KMS-11 (cell line): Measurements from ENCODE around the gene CMIP.

ENCODE experiments used
- H2AFZ ChIP-seq: fragments of 200-600 bp; sonication (generic); 2 replicates; pipeline ENCODE4 v1.6.1; 2016; ENCODE audit warnings: antibody characterized with exemption, mixed run types, low read depth
- H3K27ac ChIP-seq: fragments of 200-600 bp; sonication (generic); 2 replicates; pipeline ENCODE4 v1.6.1; 2016; ENCODE audit warnings: mild to moderate bottlenecking, mixed run types
- H3K27me3 ChIP-seq: fragments of 200-600 bp; sonication (generic); 2 replicates; pipeline ENCODE4 v1.6.1; 2017; ENCODE audit warnings: mild to moderate bottlenecking, low read depth, mixed run types, moderate library complexity; ENCODE audit not compliant: insufficient read depth
- H3K36me3 ChIP-seq: fragments of 200-600 bp; sonication (generic); 2 replicates; pipeline ENCODE4 v1.6.1; 2017; ENCODE audit warnings: mild to moderate bottlenecking, mixed run types; ENCODE audit not compliant: insufficient read depth
- H3K4me1 ChIP-seq: fragments of 200-600 bp; sonication (generic); 2 replicates; pipeline ENCODE4 v1.6.1; 2016; ENCODE audit warnings: mild to moderate bottlenecking, low read depth, mixed run types; ENCODE audit not compliant: poor library complexity, severe bottlenecking
- H3K4me2 ChIP-seq: fragments of 200-600 bp; sonication (generic); 2 replicates; pipeline ENCODE4 v1.7.0; 2016; ENCODE audit warnings: mild to moderate bottlenecking, mixed run types
- H3K4me3 ChIP-seq: fragments of 200-600 bp; sonication (generic); IDR thresholded peaks from 2 replicates; pipeline ENCODE4 v1.6.1; 2017; ENCODE audit warnings: low read depth, low read length, mixed read lengths; ENCODE audit not compliant: insufficient read depth
- H3K79me2 ChIP-seq: fragments of 200-600 bp; sonication (generic); 2 replicates; pipeline ENCODE4 v1.6.1; 2016; ENCODE audit warnings: low read depth, mixed run types; ENCODE audit not compliant: insufficient read depth
- H3K9ac ChIP-seq: fragments of 200-600 bp; sonication (generic); 2 replicates; pipeline ENCODE4 v1.6.1; 2016; ENCODE audit warnings: mild to moderate bottlenecking, mixed run types
- H4K20me1 ChIP-seq: fragments of 200-600 bp; sonication (generic); 2 replicates; pipeline ENCODE4 v1.6.1; 2016; ENCODE audit warnings: mild to moderate bottlenecking, mixed run types; ENCODE audit not compliant: insufficient read depth
- CTCF ChIP-seq: fragments of 200-600 bp; sonication (generic); conservative IDR thresholded peaks from 2 replicates; pipeline ENCODE4 v1.6.1; 2017; ENCODE audit warnings: low read depth, mild to moderate bottlenecking, antibody characterized with exemption, low read length, moderate library complexity, mixed read lengths

The CMIP gene

DNA sequence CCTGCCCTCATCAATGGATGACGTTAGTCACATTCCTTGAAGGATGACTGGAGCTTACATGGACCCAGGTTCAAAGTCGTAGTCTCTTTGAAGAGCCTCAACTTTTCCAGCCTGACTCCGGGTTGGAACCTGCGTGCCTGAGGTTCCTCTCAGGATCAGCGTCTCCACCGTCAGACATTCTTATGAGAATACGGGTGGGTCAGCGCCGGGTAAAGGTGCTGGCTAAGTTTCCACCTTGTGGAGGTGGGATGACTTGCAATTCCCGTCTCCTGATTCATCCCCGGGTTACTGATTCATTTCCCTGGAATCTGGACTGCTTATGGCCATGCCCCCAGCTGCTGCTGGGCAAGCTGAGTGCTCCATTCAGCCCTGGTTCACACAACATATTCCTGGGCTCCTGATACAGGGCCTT is 38.9 kb upstream of the CMIP start:
- H3K4me2 ChIP-seq, result no peak overlapping the region
- H3K4me1 ChIP-seq, result peaks cover 41% of the 10 kb centered on the region
- H2AFZ ChIP-seq, result no peak overlapping the region

DNA sequence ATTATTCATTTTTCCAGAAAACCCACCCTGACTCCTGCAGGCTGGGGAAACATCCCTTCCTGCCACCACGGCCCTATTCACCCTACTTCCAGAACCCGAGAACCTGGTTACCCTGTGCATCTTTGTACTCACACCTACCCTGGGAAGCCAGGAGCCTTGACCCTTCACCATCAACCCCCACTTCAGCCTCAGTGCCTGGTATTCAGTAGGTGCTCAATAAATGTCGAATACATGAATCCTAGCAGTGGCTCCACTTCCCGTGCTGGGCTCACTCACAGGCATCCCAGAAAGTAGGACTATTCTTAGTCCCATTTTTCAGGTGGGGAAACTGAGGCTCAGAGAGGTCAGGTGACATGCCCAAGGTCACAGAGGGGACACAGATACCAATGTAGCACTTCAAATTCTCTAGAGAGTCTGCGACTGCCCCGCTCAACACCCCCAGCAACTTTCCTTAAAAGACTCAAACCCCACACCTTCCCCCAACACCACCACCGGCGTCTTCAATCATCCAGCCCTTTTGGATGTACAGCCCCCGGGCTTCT is 36.1 kb upstream of the CMIP start:
- no peak overlapping the region for H3K27ac ChIP-seq

More for the DNA sequence above, 38.9 kb upstream of the CMIP start:
- H4K20me1 ChIP-seq, result no peaks in the 10 kb centered on the region
- no peaks in the 10 kb centered on the region for H3K79me2 ChIP-seq
- TF ChIP-seq CTCF, result no peak
- H3K27me3 ChIP-seq, result no peaks in the 10 kb centered on the region
- no peaks in the 10 kb centered on the region for H3K36me3 ChIP-seq
- H3K4me3 ChIP-seq, result no peak overlapping the region
- H3K9ac ChIP-seq, result no peak overlapping the region
- no peak overlapping the region for H3K27ac ChIP-seq

GRCh38 chr16:81409016-81409556 is 35.5 kb upstream of the CMIP start:
- Histone ChIP-seq H3K4me2 (no peak overlapping the region), H3K27me3 (no peaks in the 10 kb centered on the region), H2AFZ (no peak overlapping the region), H4K20me1 (no peaks in the 10 kb centered on the region), H3K4me3 (no peak overlapping the region), H3K27ac (no peak overlapping the region), H3K79me2 (no peaks in the 10 kb centered on the region), H3K9ac (no peak overlapping the region), H3K4me1 (peaks cover 49% of the 10 kb centered on the region), H3K36me3 (no peaks in the 10 kb centered on the region)
- no peak for TF ChIP-seq CTCF

More for the DNA sequence above, 36.1 kb upstream of the CMIP start:
- Histone ChIP-seq H4K20me1 (no peaks in the 10 kb centered on the region), H3K4me1 (peaks cover 53% of the 10 kb centered on the region), H3K36me3 (no peaks in the 10 kb centered on the region), H2AFZ (no peak overlapping the region), H3K4me3 (no peak overlapping the region), H3K27me3 (no peaks in the 10 kb centered on the region), H3K9ac (no peak overlapping the region), H3K4me2 (no peak overlapping the region), H3K79me2 (no peaks in the 10 kb centered on the region)
- no peak for TF ChIP-seq CTCF

- Histone ChIP-seq H3K27me3 (no peaks in the 10 kb centered on the region), H3K27ac (no peak overlapping the region), H3K4me2 (no peak overlapping the region), H3K4me3 (no peak overlapping the region), H3K4me1 (peaks cover 42% of the 10 kb centered on the region), H2AFZ (no peak overlapping the region), H3K9ac (no peak overlapping the region), H3K79me2 (no peaks in the 10 kb centered on the region), H4K20me1 (no peaks in the 10 kb centered on the region), H3K36me3 (no peaks in the 10 kb centered on the region)
- no peak for TF ChIP-seq CTCF
Measured at GRCh38 chr16:81410643-81411293, 33.8 kb upstream of the CMIP start.
